Kidney (tissue), 14 donors: ENCODE results near the gene GABARAP. TPM values are rescaled to one million over a fixed set of nuclear protein-coding genes. Genes with fewer than 3 reads are reported as not detected.
A peak's percentile ranks its signal among the peaks of the same experiment; 100 is the strongest.

Experiments
- DNase-seq, 5 donors: peaks; one replicate each; pipeline ENCODE4 v3.0.0-alpha.2; 2013 to 2020
- FAIRE-seq: peaks from 2 replicates; lab custom pipeline; 2012; peaks lifted over from hg19 to GRCh38; lab: Jason Lieb, UNC
- H3K27ac ChIP-seq, 2 donors: one replicate each; pipeline ENCODE4 v1.7.0; 2013; ENCODE audit warnings: low read depth in 2 of 2, low read length in 2 of 2, inconsistent platforms in 1 of 2
- H3K27me3 ChIP-seq: one replicate; pipeline ENCODE4 v1.7.1; 2013; ENCODE audit warnings: low read length, inconsistent platforms; ENCODE audit not compliant: control insufficient read depth, insufficient read depth
- H3K36me3 ChIP-seq, 3 donors: one replicate each; pipeline versions ENCODE4 v1.7.0 to v1.7.1; 2013; ENCODE audit warnings: low read length in 3 of 3, control low read depth in 1 of 3, inconsistent platforms in 1 of 3; ENCODE audit not compliant: insufficient read depth in 3 of 3, control insufficient read depth in 2 of 3
- H3K4me1 ChIP-seq, 3 donors: one replicate each; pipeline versions ENCODE4 v1.7.0 to v1.7.1; 2013; ENCODE audit warnings: low read length in 3 of 3, inconsistent platforms in 1 of 3, low read depth in 1 of 3; ENCODE audit not compliant: control insufficient read depth in 2 of 3, insufficient read depth in 2 of 3
- H3K4me3 ChIP-seq, 3 donors: one replicate each; pipeline versions ENCODE4 v1.7.0 to v1.8.1; 2013; ENCODE audit warnings: low read length in 3 of 3, control low read depth in 1 of 3, inconsistent platforms in 1 of 3
- H3K9ac ChIP-seq, 3 donors: one replicate each; pipeline versions ENCODE4 v1.7.0 to v1.7.1; 2013; ENCODE audit warnings: low read length in 3 of 3, control low read depth in 1 of 3, inconsistent platforms in 1 of 3
- H3K9me3 ChIP-seq, 3 donors: one replicate each; pipeline versions ENCODE4 v1.7.0 to v1.7.1; 2013; ENCODE audit warnings: low read length in 3 of 3, control low read depth in 1 of 3, inconsistent platforms in 1 of 3; ENCODE audit not compliant: control insufficient read depth in 2 of 3, insufficient read depth in 1 of 3
- CTCF ChIP-seq: IDR thresholded peaks from 3 replicates; pipeline ENCODE4 v1.5.1; 2012; ENCODE audit warnings: mild to moderate bottlenecking, moderate library complexity, borderline replicate concordance; ENCODE audit not compliant: insufficient read depth; ENCODE audit errors: extremely low read depth
- intact Hi-C: fragments of 100-400 bp; cut with DNase I; formaldehyde crosslinking; loops from one replicate; pipeline ENCODE4 v1.11.1; 2022
- polyA plus RNA-seq: library from polyadenylated mRNA; stranded (reverse); fragments of 350-450 nt; fragmentation: Illumina TruSeq; extraction: RNeasy Lipid Tissue Mini Kit (QIAGEN cat#74804); gene quantifications from one replicate; pipeline ENCODE4 v1.2.3, GENCODE V29; 2014; ENCODE audit warnings: low read depth, low replicate concordance; ENCODE audit not compliant: insufficient read depth
- total RNA-seq: library from RNA; stranded (reverse); fragmentation: NEBNext Ultra II Directional; extraction: Animal tissue kit (Norgen Biotek cat#: 25700); gene quantifications from one replicate; pipeline ENCODE4 v1.2.1, GENCODE V29; 2021
- donor health status: control.
- donor health status: control.
- donor health status: control.
- donor health status: control.
- donor health status: control.
- donor health status: DM: yes; HTN: yes; CAD: no.
- donor health status: Normal renal cell carcinoma (clear cell type).

The GABARAP gene
- total and polyA plus RNA-seq, 2 donors from 2014 or later, result 477 to 1,483 TPM

GRCh38 chr17:7260651-7261378 lies 18.6 kb upstream of the GABARAP start:
- FAIRE-seq, result no peak

GRCh38 chr17:7260151-7260550 lies 17.9 kb upstream of the GABARAP start:
- FAIRE-seq (no peak), DNase-seq (no peak)
- H3K9ac ChIP-seq, result peak overlapping the region in 1 of 3 donors; percentile 91
- H3K27ac ChIP-seq, result peak overlapping the region; percentile 72 to 89
- intact Hi-C loops, result no loop called here
- H3K9me3 ChIP-seq, result no peaks in the 10 kb centered on the region
- TF ChIP-seq CTCF, result no peak
- H3K4me3 ChIP-seq, result peak overlapping the region in 2 of 3 donors; percentile 53 to 74
- peaks cover 0 to 21% (median 3%) of the 10 kb centered on the region in 3 donors for H3K4me1 ChIP-seq
- no peaks in the 10 kb centered on the region for H3K27me3 ChIP-seq
- peaks cover 0 to 8% (median 7%) of the 10 kb centered on the region in 3 donors for H3K36me3 ChIP-seq

More at GRCh38 chr17:7260651-7261378, 18.6 kb upstream of the GABARAP start:
- TF ChIP-seq CTCF, result no peak
- peak overlapping the region; percentile 89 for H3K27ac ChIP-seq
- peak; percentile 60 to 94 (median 77) for DNase-seq
- peaks cover 0 to 21% (median 3%) of the 10 kb centered on the region in 3 donors for H3K4me1 ChIP-seq
- H3K4me3 ChIP-seq, result peak overlapping the region; percentile 33 to 74 (median 53)
- intact Hi-C loops, result no loop called here
- peak overlapping the region in 2 of 3 donors; percentile 41 to 91 for H3K9ac ChIP-seq
- no peaks in the 10 kb centered on the region for H3K27me3 ChIP-seq
- H3K9me3 ChIP-seq, result no peaks in the 10 kb centered on the region
- peaks cover 0 to 8% (median 7%) of the 10 kb centered on the region in 3 donors for H3K36me3 ChIP-seq

GRCh38 chr17:7259555-7259889 lies 17.3 kb upstream of the GABARAP start:
- Histone ChIP-seq H3K9ac (no peak overlapping the region), H3K4me1 (peaks cover 0 to 21% (median 3%) of the 10 kb centered on the region in 3 donors), H3K36me3 (peaks cover 0 to 13% (median 7%) of the 10 kb centered on the region in 3 donors), H3K27me3 (no peaks in the 10 kb centered on the region), H3K4me3 (peak overlapping the region in 1 of 3 donors; percentile 26), H3K27ac (peak overlapping the region; percentile 51 to 76), H3K9me3 (no peaks in the 10 kb centered on the region)
- TF ChIP-seq CTCF, result no peak
- FAIRE-seq (no peak), DNase-seq (no peak)
- intact Hi-C loops, result no loop called here
